Kidney epithelial cell (primary cell): ENCODE data around the gene CIB2. TPM values are rescaled to one million over a fixed set of nuclear protein-coding genes. Genes with fewer than 3 reads are reported as not detected.

Source experiments
- DNase-seq: peaks from one replicate; pipeline ENCODE4 v3.0.0-alpha.2; 2010; ENCODE audit warnings: low read depth
- H3K27me3 ChIP-seq: 2 replicates; pipeline ENCODE4 v1.6.0; 2011; ENCODE audit warnings: low read length; ENCODE audit not compliant: control insufficient read depth, insufficient read depth
- H3K36me3 ChIP-seq: 2 replicates; pipeline ENCODE4 v1.5.1; 2011; ENCODE audit warnings: low read length; ENCODE audit not compliant: control insufficient read depth, insufficient read depth
- H3K4me3 ChIP-seq: 2 replicates; pipeline ENCODE4 v1.5.1; 2011; ENCODE audit warnings: low read depth, mild to moderate bottlenecking, control low read depth, low read length
- CTCF ChIP-seq: IDR thresholded peaks from 2 replicates; pipeline ENCODE4 v1.5.1; 2011; ENCODE audit warnings: mild to moderate bottlenecking, moderate library complexity, low read length, control low read depth, inconsistent platforms; ENCODE audit not compliant: insufficient read depth, poor library complexity, severe bottlenecking
- total RNA-seq: library from RNA; depleted of rRNA; stranded (reverse); fragments of >200 nt; gene quantifications from 2 replicates; pipeline ENCODE4 v1.2.3, GENCODE V29; 2015

Gene CIB2
- total RNA-seq, 1 donor from 2014 or later: 16.3 TPM

GRCh38 chr15:78175330-78175729 is 44.1 kb upstream of the CIB2 start:
- Histone ChIP-seq H3K4me3 (no peak overlapping the region), H3K27me3 (peaks cover 5% of the 10 kb centered on the region), H3K36me3 (peaks cover 1% of the 10 kb centered on the region)
- no peak for TF ChIP-seq CTCF
- DNase-seq: no peak

- TF ChIP-seq CTCF: no peak
Observed at GRCh38 chr15:78174401-78174800, 43.2 kb upstream of the CIB2 start.

GRCh38 chr15:78171864-78172472 is 40.7 kb upstream of the CIB2 start:
- TF ChIP-seq CTCF: no peak
- H3K36me3 ChIP-seq: peaks cover 1% of the 10 kb centered on the region
- H3K4me3 ChIP-seq: no peak overlapping the region
- DNase-seq: no peak
- no peaks in the 10 kb centered on the region for H3K27me3 ChIP-seq

More at GRCh38 chr15:78174401-78174800, 43.2 kb upstream of the CIB2 start:
- H3K4me3 ChIP-seq: no peak overlapping the region
- peaks cover 5% of the 10 kb centered on the region for H3K27me3 ChIP-seq
- H3K36me3 ChIP-seq: peaks cover 1% of the 10 kb centered on the region
- DNase-seq: no peak

GRCh38 chr15:78170848-78171773 is 39.9 kb upstream of the CIB2 start:
- no peak overlapping the region for H3K4me3 ChIP-seq
- H3K27me3 ChIP-seq: no peaks in the 10 kb centered on the region
- H3K36me3 ChIP-seq: peaks cover 1% of the 10 kb centered on the region
- TF ChIP-seq CTCF: no peak
- no peak for DNase-seq

- H3K4me3 ChIP-seq: no peak overlapping the region
- no peak for TF ChIP-seq CTCF
- DNase-seq: no peak
- peaks cover 1% of the 10 kb centered on the region for H3K36me3 ChIP-seq
- H3K27me3 ChIP-seq: no peaks in the 10 kb centered on the region
Observed at GRCh38 chr15:78168608-78169007, 37.4 kb upstream of the CIB2 start.
